ENCODE measurements around the gene CER1. TPM values are rescaled to one million over a fixed set of nuclear protein-coding genes. Genes with fewer than 3 reads are reported as not detected.
A peak's percentile ranks its signal among the peaks of the same experiment; 100 is the strongest.

CER1 gene
- polyA plus RNA-seq, 1 donor from 2014 or later = not detected

GRCh38 chr9:14690948-14691730 lies 31.4 kb downstream of the CER1 start:
- no peaks in the 10 kb centered on the region for H3K9me2 ChIP-seq (ENCODE audit: insufficient read depth, low read length)
- no peak overlapping the region for H3K27ac ChIP-seq (ENCODE audit: low read length)
- no peak overlapping the region for H3K9ac ChIP-seq (ENCODE audit: low read length)
- no peak overlapping the region for H2AFZ ChIP-seq (ENCODE audit: low read depth, low read length)
- no peaks in the 10 kb centered on the region for H3K9me3 ChIP-seq (ENCODE audit: low read length)
- no peak for TF ChIP-seq POLR2AphosphoS5 (IDR thresholded peaks at IDR 0.05)
- no peak for TF ChIP-seq EZH2 (IDR thresholded peaks at IDR 0.05; ENCODE audit: borderline replicate concordance, insufficient read depth, low read length, poor library complexity, severe bottlenecking)
- TF ChIP-seq EP300 (conservative IDR thresholded peaks at IDR 0.05; ENCODE audit: poor library complexity, severe bottlenecking) = no peak
- no peak for TF ChIP-seq MXI1 (conservative IDR thresholded peaks at IDR 0.05; ENCODE audit: poor library complexity, severe bottlenecking)
- TF ChIP-seq TAF1 (IDR thresholded peaks at IDR 0.05; ENCODE audit: low read depth) = no peak
- no peak for TF ChIP-seq RAD21 (conservative IDR thresholded peaks at IDR 0.05)
- TF ChIP-seq SMC3 (conservative IDR thresholded peaks at IDR 0.05; ENCODE audit: poor library complexity) = no peak
- TF ChIP-seq REST (IDR thresholded peaks at IDR 0.05; ENCODE audit: borderline replicate concordance) = no peak
- TF ChIP-seq CTCF (IDR thresholded peaks at IDR 0.05; ENCODE audit: poor library complexity, severe bottlenecking) = no peak
- H3K27me3 ChIP-seq (ENCODE audit: insufficient read depth, low read depth, low read length) = no peaks in the 10 kb centered on the region
- H3K4me2 ChIP-seq (ENCODE audit: low read length) = no peak overlapping the region
- no peaks in the 10 kb centered on the region for H4K20me1 ChIP-seq (ENCODE audit: insufficient read depth)
- H3F3A ChIP-seq (ENCODE audit: insufficient read depth, low read length, poor library complexity, severe bottlenecking) = no peaks in the 10 kb centered on the region
- no peaks in the 10 kb centered on the region for H3K36me3 ChIP-seq (ENCODE audit: insufficient read depth, low read length)
- peak overlapping the region; percentile 93 for H3K4me3 ChIP-seq (ENCODE audit: low read length)
- H3K79me2 ChIP-seq (replicated peaks; ENCODE audit: insufficient read depth, low read length) = peaks cover 9% of the 10 kb centered on the region

GRCh38 chr9:14687042-14687719 lies 35.4 kb downstream of the CER1 start:
- Histone ChIP-seq H3K9ac (ENCODE audit: low read length) (no peak overlapping the region), H4K20me1 (ENCODE audit: insufficient read depth) (no peaks in the 10 kb centered on the region), H3K79me2 (replicated peaks; ENCODE audit: insufficient read depth, low read length) (peaks cover under 1% of the 10 kb centered on the region), H2AFZ (ENCODE audit: low read depth, low read length) (no peak overlapping the region), H3F3A (ENCODE audit: insufficient read depth, low read length, poor library complexity, severe bottlenecking) (no peaks in the 10 kb centered on the region), H3K9me2 (ENCODE audit: insufficient read depth, low read length) (no peaks in the 10 kb centered on the region), H3K4me3 (ENCODE audit: low read length) (no peak overlapping the region), H3K27ac (ENCODE audit: low read length) (no peak overlapping the region), H3K9me3 (ENCODE audit: low read length) (no peaks in the 10 kb centered on the region), H3K4me2 (ENCODE audit: low read length) (no peak overlapping the region), H3K27me3 (ENCODE audit: insufficient read depth, low read depth, low read length) (no peaks in the 10 kb centered on the region), H3K36me3 (ENCODE audit: insufficient read depth, low read length) (no peaks in the 10 kb centered on the region)
- no peak for TF ChIP-seq EP300 (conservative IDR thresholded peaks at IDR 0.05; ENCODE audit: poor library complexity, severe bottlenecking)
- no peak for TF ChIP-seq TAF1 (IDR thresholded peaks at IDR 0.05; ENCODE audit: low read depth)
- TF ChIP-seq MXI1 (conservative IDR thresholded peaks at IDR 0.05; ENCODE audit: poor library complexity, severe bottlenecking) = no peak
- no peak for TF ChIP-seq SMC3 (conservative IDR thresholded peaks at IDR 0.05; ENCODE audit: poor library complexity)
- TF ChIP-seq RAD21 (conservative IDR thresholded peaks at IDR 0.05) = no peak
- TF ChIP-seq CTCF (IDR thresholded peaks at IDR 0.05; ENCODE audit: poor library complexity, severe bottlenecking) = no peak
- no peak for TF ChIP-seq REST (IDR thresholded peaks at IDR 0.05; ENCODE audit: borderline replicate concordance)
- no peak for TF ChIP-seq POLR2AphosphoS5 (IDR thresholded peaks at IDR 0.05)
- TF ChIP-seq EZH2 (IDR thresholded peaks at IDR 0.05; ENCODE audit: borderline replicate concordance, insufficient read depth, low read length, poor library complexity, severe bottlenecking) = no peak
